GM12892 (cell line): ENCODE data around the gene SOCS6.
"Not testable (repeated sequence)": the region's sequence is repeated elsewhere in the genome, so short reads cannot be mapped to it uniquely, and the experiment has no call there.

Experiments used
- DNase-seq: peaks from one replicate; pipeline ENCODE4 v3.0.0; 2011; ENCODE audit not compliant: insufficient read length
- FAIRE-seq: peaks from 2 replicates; lab custom pipeline; 2011; peaks lifted over from hg19 to GRCh38; lab: Jason Lieb, UNC
- POLR2A ChIP-seq: IDR thresholded peaks from 2 replicates; pipeline ENCODE4 v1.6.1; 2011; ENCODE audit warnings: low read depth, low read length, control low read depth
- POLR2AphosphoS5 ChIP-seq: IDR thresholded peaks from 2 replicates; pipeline ENCODE4 v1.6.1; 2011; ENCODE audit warnings: low read depth, low read length, control low read depth
- TAF1 ChIP-seq: IDR thresholded peaks from 2 replicates; pipeline ENCODE4 v1.6.1; 2011; ENCODE audit warnings: low read depth, mild to moderate bottlenecking, control low read depth, low read length, borderline replicate concordance

SOCS6 gene

GRCh38 chr18:70349316-70349715, 60.5 kb downstream of the SOCS6 start:
- no peak for DNase-seq
- TF ChIP-seq POLR2AphosphoS5 = no peak
- TF ChIP-seq POLR2A = no peak
- no peak for TF ChIP-seq TAF1
- FAIRE-seq = no peak

GRCh38 chr18:70354080-70354479, 65.2 kb downstream of the SOCS6 start:
- no peak for TF ChIP-seq TAF1
- no peak for TF ChIP-seq POLR2AphosphoS5
- DNase-seq (no peak), FAIRE-seq (no peak)

GRCh38 chr18:70354771-70355170, 65.9 kb downstream of the SOCS6 start:
- TF ChIP-seq POLR2A = no peak
- no peak for TF ChIP-seq POLR2AphosphoS5
- no peak for TF ChIP-seq TAF1
- FAIRE-seq = no peak
- DNase-seq = no peak

- no peak for TF ChIP-seq TAF1
- no peak for TF ChIP-seq POLR2AphosphoS5
- TF ChIP-seq POLR2A = no peak
- FAIRE-seq (no peak), DNase-seq (no peak)
These were observed 67.0 kb downstream of the SOCS6 start for GRCh38 chr18:70355620-70356385.

- not testable (repeated sequence) for DNase-seq
- peak; percentile 46 for FAIRE-seq
These were observed 69.2 kb downstream of the SOCS6 start for GRCh38 chr18:70358105-70358406.

GRCh38 chr18:70359071-70359470, 70.2 kb downstream of the SOCS6 start:
- FAIRE-seq (no peak), DNase-seq (no peak)
- TF ChIP-seq POLR2AphosphoS5 (no peak), TAF1 (no peak), POLR2A (no peak)

GRCh38 chr18:70362258-70362657, 73.4 kb downstream of the SOCS6 start:
- DNase-seq = no peak
- FAIRE-seq = no peak
- TF ChIP-seq POLR2AphosphoS5 (no peak), POLR2A (no peak)

GRCh38 chr18:70363861-70364260, 75.0 kb downstream of the SOCS6 start:
- TF ChIP-seq TAF1 (no peak), POLR2AphosphoS5 (no peak)
- DNase-seq (no peak), FAIRE-seq (no peak)

GRCh38 chr18:70365361-70365760, 76.5 kb downstream of the SOCS6 start:
- TF ChIP-seq POLR2AphosphoS5 (no peak), TAF1 (no peak), POLR2A (no peak)
- no peak for FAIRE-seq
- DNase-seq = no peak

GRCh38 chr18:70366174-70366573, 77.3 kb downstream of the SOCS6 start:
- DNase-seq (no peak), FAIRE-seq (no peak)
- TF ChIP-seq POLR2AphosphoS5 = no peak
- TF ChIP-seq TAF1 = no peak
- TF ChIP-seq POLR2A = no peak

GRCh38 chr18:70366670-70367069, 77.8 kb downstream of the SOCS6 start:
- DNase-seq = no peak
- no peak for TF ChIP-seq POLR2AphosphoS5
- FAIRE-seq = no peak

- not testable (repeated sequence) for FAIRE-seq, DNase-seq
These were observed 78.5 kb downstream of the SOCS6 start for GRCh38 chr18:70367344-70367743.

- FAIRE-seq = no peak
- no peak for DNase-seq
- TF ChIP-seq TAF1 (no peak), POLR2A (no peak), POLR2AphosphoS5 (no peak)
These were observed 80.1 kb downstream of the SOCS6 start for GRCh38 chr18:70368903-70369302.
